Measurements from ENCODE around the gene ZNF329. TPM values are rescaled to one million over a fixed set of nuclear protein-coding genes. Genes with fewer than 3 reads are reported as not detected.

The ZNF329 gene
- total and polyA plus RNA-seq, 2 of the 13 experiments (the other 11 are each of a cell fraction or from before 2014, with no cell fraction given): 3.8 to 9.6 TPM

DNA sequence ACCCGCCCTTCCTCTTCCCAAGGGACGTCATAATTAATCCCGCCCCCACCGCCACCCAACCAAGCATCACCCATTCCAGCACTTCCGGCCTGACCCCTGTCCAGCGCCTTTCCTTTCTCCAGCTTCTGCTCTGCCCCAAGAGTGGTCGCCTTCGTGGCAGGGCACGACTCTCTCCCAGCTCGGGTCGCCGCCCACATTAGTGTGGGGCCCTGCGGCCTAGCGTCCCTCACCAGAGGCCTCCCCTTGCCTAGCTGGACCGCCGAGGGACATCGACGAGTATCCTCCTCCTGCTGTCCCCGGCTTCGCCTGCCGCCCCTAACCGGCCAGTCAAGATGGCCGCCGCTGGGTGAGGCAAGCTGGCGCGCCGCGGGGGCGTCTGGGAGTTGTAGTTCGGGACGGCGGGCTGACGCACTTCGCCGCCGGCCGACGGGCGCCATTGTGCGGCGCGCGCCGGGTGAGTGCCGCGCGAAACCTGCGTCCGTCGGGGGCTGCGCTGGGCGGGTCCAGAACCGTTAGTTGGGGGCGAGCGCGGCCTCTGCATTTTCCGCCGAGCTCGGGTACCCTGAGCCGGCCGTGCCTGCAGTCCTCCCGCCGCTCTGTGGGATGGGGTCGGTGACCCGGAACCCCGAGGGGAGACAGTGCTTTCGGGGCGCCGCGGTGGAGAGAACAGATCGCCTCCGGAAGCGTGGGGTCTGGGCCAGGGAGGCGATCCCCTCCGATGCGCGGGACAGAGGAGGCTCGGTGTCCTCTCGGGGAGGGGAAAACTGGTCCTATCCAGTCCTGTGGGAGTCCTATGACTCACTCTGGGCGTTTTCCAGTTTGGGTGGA is 32.6 kb upstream of the ZNF329 start, which contains the start of gene ZNF274 (continued):
- TF ChIP-seq, protein P1, sequence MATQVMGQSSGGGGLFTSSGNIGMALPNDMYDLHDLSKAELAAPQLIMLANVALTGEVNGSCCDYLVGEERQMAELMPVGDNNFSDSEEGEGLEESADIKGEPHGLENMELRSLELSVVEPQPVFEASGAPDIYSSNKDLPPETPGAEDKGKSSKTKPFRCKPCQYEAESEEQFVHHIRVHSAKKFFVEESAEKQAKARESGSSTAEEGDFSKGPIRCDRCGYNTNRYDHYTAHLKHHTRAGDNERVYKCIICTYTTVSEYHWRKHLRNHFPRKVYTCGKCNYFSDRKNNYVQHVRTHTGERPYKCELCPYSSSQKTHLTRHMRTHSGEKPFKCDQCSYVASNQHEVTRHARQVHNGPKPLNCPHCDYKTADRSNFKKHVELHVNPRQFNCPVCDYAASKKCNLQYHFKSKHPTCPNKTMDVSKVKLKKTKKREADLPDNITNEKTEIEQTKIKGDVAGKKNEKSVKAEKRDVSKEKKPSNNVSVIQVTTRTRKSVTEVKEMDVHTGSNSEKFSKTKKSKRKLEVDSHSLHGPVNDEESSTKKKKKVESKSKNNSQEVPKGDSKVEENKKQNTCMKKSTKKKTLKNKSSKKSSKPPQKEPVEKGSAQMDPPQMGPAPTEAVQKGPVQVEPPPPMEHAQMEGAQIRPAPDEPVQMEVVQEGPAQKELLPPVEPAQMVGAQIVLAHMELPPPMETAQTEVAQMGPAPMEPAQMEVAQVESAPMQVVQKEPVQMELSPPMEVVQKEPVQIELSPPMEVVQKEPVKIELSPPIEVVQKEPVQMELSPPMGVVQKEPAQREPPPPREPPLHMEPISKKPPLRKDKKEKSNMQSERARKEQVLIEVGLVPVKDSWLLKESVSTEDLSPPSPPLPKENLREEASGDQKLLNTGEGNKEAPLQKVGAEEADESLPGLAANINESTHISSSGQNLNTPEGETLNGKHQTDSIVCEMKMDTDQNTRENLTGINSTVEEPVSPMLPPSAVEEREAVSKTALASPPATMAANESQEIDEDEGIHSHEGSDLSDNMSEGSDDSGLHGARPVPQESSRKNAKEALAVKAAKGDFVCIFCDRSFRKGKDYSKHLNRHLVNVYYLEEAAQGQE (IDR thresholded peaks at IDR 0.05; ENCODE audit: borderline replicate concordance in 1 of 2, low read depth in 1 of 2, low read length in 2 of 2): peak in 1 of 2 experiments; percentile 69; a peak in 2 of 4 replicates
- TF ChIP-seq ZEB1 (IDR thresholded peaks at IDR 0.05; ENCODE audit: insufficient replicate concordance, low read depth): peak; percentile 47
- no peak for TF ChIP-seq ESRRA (CRISPR knock-in tag; IDR thresholded peaks at IDR 0.05; ENCODE audit: low read depth)
- no peak; the same call in 1 of the 2 replicates for TF ChIP-seq ZNF431 (CRISPR knock-in tag; IDR thresholded peaks at IDR 0.05; ENCODE audit: borderline replicate concordance, low read depth)
- TF ChIP-seq ZNF282 (IDR thresholded peaks at IDR 0.05; ENCODE audit: partially characterized antibody): no peak
- peak; percentile 21; the same call in 1 of the 2 replicates for TF ChIP-seq KMT2A (CRISPR knock-in tag; IDR thresholded peaks at IDR 0.05)
- TF ChIP-seq ZNF234 (CRISPR knock-in tag; conservative IDR thresholded peaks at IDR 0.05): peak; percentile 97
- no peak for TF ChIP-seq NFIC (IDR thresholded peaks at IDR 0.05; ENCODE audit: low read length)
- TF ChIP-seq ZNF367 (CRISPR knock-in tag; IDR thresholded peaks at IDR 0.05; ENCODE audit: borderline replicate concordance): no peak; the same call in 1 of the 2 replicates
- peak; percentile 54 for TF ChIP-seq PITX1 (CRISPR knock-in tag; IDR thresholded peaks at IDR 0.05)
- TF ChIP-seq ZNF180 (CRISPR knock-in tag; IDR thresholded peaks at IDR 0.05; ENCODE audit: borderline replicate concordance, low read depth): no peak
- peak; percentile 60; the same call in 1 of the 2 replicates for TF ChIP-seq FOXC1 (CRISPR knock-in tag; IDR thresholded peaks at IDR 0.05; ENCODE audit: borderline replicate concordance)
- 0 out of 2 replicates have a peak, but pooled peaks have one; percentile 70 for TF ChIP-seq ZMAT3 (CRISPR knock-in tag; conservative IDR thresholded peaks at IDR 0.05)
- peak; percentile 72; the same call in 1 of the 2 replicates for TF ChIP-seq ZNF451 (CRISPR knock-in tag; IDR thresholded peaks at IDR 0.05)
- TF ChIP-seq ATF7-NPFF (CRISPR knock-in tag; IDR thresholded peaks at IDR 0.05; ENCODE audit: low read depth): peak; percentile 65; the same call in 1 of the 2 replicates
- 0 out of 2 replicates have a peak, but pooled peaks have one; percentile 18 for TF ChIP-seq ZNF354B (CRISPR knock-in tag; IDR thresholded peaks at IDR 0.05)
- TF ChIP-seq ZNF605 (CRISPR knock-in tag; IDR thresholded peaks at IDR 0.05): peak; percentile 67; the same call in 1 of the 2 replicates
- TF ChIP-seq TAF1 (CRISPR knock-in tag; IDR thresholded peaks at IDR 0.05): peak; percentile 82
- TF ChIP-seq, protein P2, sequence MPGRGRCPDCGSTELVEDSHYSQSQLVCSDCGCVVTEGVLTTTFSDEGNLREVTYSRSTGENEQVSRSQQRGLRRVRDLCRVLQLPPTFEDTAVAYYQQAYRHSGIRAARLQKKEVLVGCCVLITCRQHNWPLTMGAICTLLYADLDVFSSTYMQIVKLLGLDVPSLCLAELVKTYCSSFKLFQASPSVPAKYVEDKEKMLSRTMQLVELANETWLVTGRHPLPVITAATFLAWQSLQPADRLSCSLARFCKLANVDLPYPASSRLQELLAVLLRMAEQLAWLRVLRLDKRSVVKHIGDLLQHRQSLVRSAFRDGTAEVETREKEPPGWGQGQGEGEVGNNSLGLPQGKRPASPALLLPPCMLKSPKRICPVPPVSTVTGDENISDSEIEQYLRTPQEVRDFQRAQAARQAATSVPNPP (CRISPR knock-in tag; IDR thresholded peaks at IDR 0.05): peak; percentile 67; the same call in 1 of the 2 replicates
- TF ChIP-seq MBD4 (IDR thresholded peaks at IDR 0.05; ENCODE audit: borderline replicate concordance, low read length): no peak
- peak; percentile 70; the same call in 1 of the 2 replicates for TF ChIP-seq ZSCAN29 (CRISPR knock-in tag; conservative IDR thresholded peaks at IDR 0.05)
- TF ChIP-seq, protein P3, sequence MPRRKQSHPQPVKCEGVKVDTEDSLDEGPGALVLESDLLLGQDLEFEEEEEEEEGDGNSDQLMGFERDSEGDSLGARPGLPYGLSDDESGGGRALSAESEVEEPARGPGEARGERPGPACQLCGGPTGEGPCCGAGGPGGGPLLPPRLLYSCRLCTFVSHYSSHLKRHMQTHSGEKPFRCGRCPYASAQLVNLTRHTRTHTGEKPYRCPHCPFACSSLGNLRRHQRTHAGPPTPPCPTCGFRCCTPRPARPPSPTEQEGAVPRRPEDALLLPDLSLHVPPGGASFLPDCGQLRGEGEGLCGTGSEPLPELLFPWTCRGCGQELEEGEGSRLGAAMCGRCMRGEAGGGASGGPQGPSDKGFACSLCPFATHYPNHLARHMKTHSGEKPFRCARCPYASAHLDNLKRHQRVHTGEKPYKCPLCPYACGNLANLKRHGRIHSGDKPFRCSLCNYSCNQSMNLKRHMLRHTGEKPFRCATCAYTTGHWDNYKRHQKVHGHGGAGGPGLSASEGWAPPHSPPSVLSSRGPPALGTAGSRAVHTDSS (CRISPR knock-in tag; conservative IDR thresholded peaks at IDR 0.05): no peak
- peak; percentile 22; the same call in 1 of the 2 replicates for TF ChIP-seq RARA (CRISPR knock-in tag; IDR thresholded peaks at IDR 0.05)
